Amniotic epithelial cell (primary cell): ENCODE data around the gene ATXN10.
A peak's percentile ranks its signal among the peaks of the same experiment; 100 is the strongest.
"Not testable (repeated sequence)": the region's sequence is repeated elsewhere in the genome, so short reads cannot be mapped to it uniquely, and the experiment has no call there.

Source experiments
- DNase-seq: peaks from one replicate; pipeline ENCODE4 v3.0.0-alpha.2; 2010; ENCODE audit warnings: low read depth

Gene ATXN10

GRCh38 chr22:45678961-45679912, 7.6 kb downstream of the ATXN10 start:
- DNase-seq = peak; percentile 54

- DNase-seq = peak; percentile 89
These were observed 9.5 kb downstream of the ATXN10 start for GRCh38 chr22:45680932-45681700.

- no peak for DNase-seq
These were observed 10.4 kb downstream of the ATXN10 start for GRCh38 chr22:45682064-45682463.

- not testable (repeated sequence) for DNase-seq
These were observed 11.1 kb downstream of the ATXN10 start for GRCh38 chr22:45682773-45683172.

GRCh38 chr22:45683248-45683647, 11.6 kb downstream of the ATXN10 start:
- DNase-seq = no peak

GRCh38 chr22:45683680-45684079, 12.0 kb downstream of the ATXN10 start:
- no peak for DNase-seq

GRCh38 chr22:45684169-45684568, 12.5 kb downstream of the ATXN10 start:
- DNase-seq = peak; percentile 13

- no peak for DNase-seq
These were observed 13.3 kb downstream of the ATXN10 start for GRCh38 chr22:45684752-45685574.

GRCh38 chr22:45686004-45686403, 14.4 kb downstream of the ATXN10 start:
- DNase-seq = peak; percentile 59

GRCh38 chr22:45686836-45687235, 15.2 kb downstream of the ATXN10 start:
- DNase-seq = no peak

- peak; percentile 97 for DNase-seq
These were observed 17.0 kb downstream of the ATXN10 start for GRCh38 chr22:45688600-45689080.

GRCh38 chr22:45689211-45689610, 17.6 kb downstream of the ATXN10 start:
- no peak for DNase-seq

GRCh38 chr22:45690008-45690407, 18.4 kb downstream of the ATXN10 start:
- no peak for DNase-seq

- DNase-seq = peak; percentile 39
These were observed 20.9 kb downstream of the ATXN10 start for GRCh38 chr22:45692549-45692948.

- no peak for DNase-seq
These were observed 22.2 kb downstream of the ATXN10 start for GRCh38 chr22:45693835-45694234.

- DNase-seq = no peak
These were observed 24.6 kb downstream of the ATXN10 start for GRCh38 chr22:45696227-45696626.

GRCh38 chr22:45698094-45698493, 26.5 kb downstream of the ATXN10 start:
- no peak for DNase-seq

- DNase-seq = no peak
These were observed 31.3 kb downstream of the ATXN10 start for GRCh38 chr22:45702981-45703380.

- no peak for DNase-seq
These were observed 32.1 kb downstream of the ATXN10 start for GRCh38 chr22:45703758-45704157.

GRCh38 chr22:45704648-45705047, 33.0 kb downstream of the ATXN10 start:
- no peak for DNase-seq

GRCh38 chr22:45707605-45708004, 36.0 kb downstream of the ATXN10 start:
- DNase-seq = no peak

- no peak for DNase-seq
These were observed 36.5 kb downstream of the ATXN10 start for GRCh38 chr22:45708145-45708544.
